ENCODE results near the gene NR6A1.

NR6A1 gene

DNA sequence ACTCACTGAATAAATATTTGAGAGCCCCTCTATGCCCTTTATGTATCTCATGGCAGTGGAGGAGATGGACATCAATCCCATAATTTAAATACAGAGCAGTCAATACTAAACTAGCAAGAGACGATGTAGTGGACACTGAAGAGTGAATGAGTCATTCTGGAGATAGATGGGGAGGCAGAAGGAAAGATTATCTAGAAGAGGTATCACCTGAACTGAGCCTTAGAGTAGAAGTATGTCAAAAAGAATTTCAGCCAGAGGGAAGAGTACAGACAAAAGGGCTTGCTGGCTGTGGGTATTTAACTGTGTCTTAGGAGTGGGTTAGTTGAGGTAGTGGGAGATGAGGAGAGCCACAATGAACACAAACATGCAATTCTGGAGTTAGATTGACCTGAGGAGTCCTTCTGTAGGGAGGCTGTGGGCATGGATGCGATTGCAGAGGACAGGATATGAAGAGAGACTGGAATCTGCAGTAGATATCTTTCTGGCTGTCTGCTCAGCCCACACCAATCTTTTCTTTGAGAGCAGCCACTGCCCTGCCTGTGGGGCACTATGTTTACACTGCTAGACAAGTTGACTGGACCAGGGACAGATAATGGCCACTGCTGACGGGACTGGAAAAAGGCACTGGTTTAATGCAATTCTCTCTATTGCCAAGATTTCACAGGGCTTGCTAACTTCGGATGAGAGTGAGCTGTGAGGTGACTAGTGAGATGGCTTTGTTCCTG lies 200.0 kb downstream of the NR6A1 start:
- TF ChIP-seq, protein P1, sequence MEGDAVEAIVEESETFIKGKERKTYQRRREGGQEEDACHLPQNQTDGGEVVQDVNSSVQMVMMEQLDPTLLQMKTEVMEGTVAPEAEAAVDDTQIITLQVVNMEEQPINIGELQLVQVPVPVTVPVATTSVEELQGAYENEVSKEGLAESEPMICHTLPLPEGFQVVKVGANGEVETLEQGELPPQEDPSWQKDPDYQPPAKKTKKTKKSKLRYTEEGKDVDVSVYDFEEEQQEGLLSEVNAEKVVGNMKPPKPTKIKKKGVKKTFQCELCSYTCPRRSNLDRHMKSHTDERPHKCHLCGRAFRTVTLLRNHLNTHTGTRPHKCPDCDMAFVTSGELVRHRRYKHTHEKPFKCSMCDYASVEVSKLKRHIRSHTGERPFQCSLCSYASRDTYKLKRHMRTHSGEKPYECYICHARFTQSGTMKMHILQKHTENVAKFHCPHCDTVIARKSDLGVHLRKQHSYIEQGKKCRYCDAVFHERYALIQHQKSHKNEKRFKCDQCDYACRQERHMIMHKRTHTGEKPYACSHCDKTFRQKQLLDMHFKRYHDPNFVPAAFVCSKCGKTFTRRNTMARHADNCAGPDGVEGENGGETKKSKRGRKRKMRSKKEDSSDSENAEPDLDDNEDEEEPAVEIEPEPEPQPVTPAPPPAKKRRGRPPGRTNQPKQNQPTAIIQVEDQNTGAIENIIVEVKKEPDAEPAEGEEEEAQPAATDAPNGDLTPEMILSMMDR (IDR thresholded peaks at IDR 0.05; ENCODE audit: insufficient read depth, low read length, poor library complexity, severe bottlenecking) = no peak
- Histone ChIP-seq H3K36me3 (ENCODE audit: control insufficient read depth, insufficient read depth, low read length) (no peaks in the 10 kb centered on the region), H3K27me3 (replicated peaks; ENCODE audit: control insufficient read depth, insufficient read depth, low read length) (no peaks in the 10 kb centered on the region), H3K4me3 (replicated peaks; ENCODE audit: low read depth, low read length) (no peak overlapping the region)
- no peak for DNase-seq (ENCODE audit: extremely low read depth, insufficient read length)

- H3K4me3 ChIP-seq (replicated peaks; ENCODE audit: low read depth, low read length) = no peak overlapping the region
- no peaks in the 10 kb centered on the region for H3K36me3 ChIP-seq (ENCODE audit: control insufficient read depth, insufficient read depth, low read length)
- TF ChIP-seq, protein P1 (IDR thresholded peaks at IDR 0.05; ENCODE audit: insufficient read depth, low read length, poor library complexity, severe bottlenecking) = no peak
- no peaks in the 10 kb centered on the region for H3K27me3 ChIP-seq (replicated peaks; ENCODE audit: control insufficient read depth, insufficient read depth, low read length)
- DNase-seq (ENCODE audit: extremely low read depth, insufficient read length) = no peak
These were observed 201.2 kb downstream of the NR6A1 start for GRCh38 chr9:124569942-124570341.

DNA sequence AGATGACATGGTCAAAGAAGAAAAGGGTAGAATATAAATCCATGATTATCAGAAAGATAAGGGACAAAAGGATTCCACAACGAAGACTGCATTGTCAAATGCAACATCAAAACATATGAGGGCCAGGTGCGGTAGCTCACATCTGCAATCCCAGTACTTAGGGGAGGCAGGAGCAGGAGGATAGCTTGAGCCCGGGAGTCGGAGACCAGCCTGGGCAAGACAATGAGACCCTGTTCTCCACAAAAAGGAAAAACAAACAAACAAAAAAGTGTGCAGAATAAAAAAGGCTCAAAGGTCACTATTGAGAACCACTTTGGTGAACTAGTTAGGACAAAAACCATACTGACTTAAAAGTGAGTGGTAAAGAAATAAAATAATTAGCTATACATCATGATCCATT lies 203.7 kb downstream of the NR6A1 start:
- TF ChIP-seq, protein P1 (IDR thresholded peaks at IDR 0.05; ENCODE audit: insufficient read depth, low read length, poor library complexity, severe bottlenecking) = no peak
- no peaks in the 10 kb centered on the region for H3K27me3 ChIP-seq (replicated peaks; ENCODE audit: control insufficient read depth, insufficient read depth, low read length)
- H3K4me3 ChIP-seq (replicated peaks; ENCODE audit: low read depth, low read length) = no peak overlapping the region
- H3K36me3 ChIP-seq (ENCODE audit: control insufficient read depth, insufficient read depth, low read length) = no peaks in the 10 kb centered on the region
- no peak for DNase-seq (ENCODE audit: extremely low read depth, insufficient read length)

GRCh38 chr9:124562328-124562727 lies 208.8 kb downstream of the NR6A1 start:
- no peaks in the 10 kb centered on the region for H3K27me3 ChIP-seq (replicated peaks; ENCODE audit: control insufficient read depth, insufficient read depth, low read length)
- no peak overlapping the region for H3K4me3 ChIP-seq (replicated peaks; ENCODE audit: low read depth, low read length)
- DNase-seq (ENCODE audit: extremely low read depth, insufficient read length) = no peak
- H3K36me3 ChIP-seq (ENCODE audit: control insufficient read depth, insufficient read depth, low read length) = no peaks in the 10 kb centered on the region
- TF ChIP-seq, protein P1 (IDR thresholded peaks at IDR 0.05; ENCODE audit: insufficient read depth, low read length, poor library complexity, severe bottlenecking) = no peak

GRCh38 chr9:124559871-124560270 lies 211.2 kb downstream of the NR6A1 start:
- Histone ChIP-seq H3K4me3 (replicated peaks; ENCODE audit: low read depth, low read length) (no peak overlapping the region), H3K36me3 (ENCODE audit: control insufficient read depth, insufficient read depth, low read length) (no peaks in the 10 kb centered on the region), H3K27me3 (replicated peaks; ENCODE audit: control insufficient read depth, insufficient read depth, low read length) (no peaks in the 10 kb centered on the region)
- TF ChIP-seq, protein P1 (IDR thresholded peaks at IDR 0.05; ENCODE audit: insufficient read depth, low read length, poor library complexity, severe bottlenecking) = no peak
- no peak for DNase-seq (ENCODE audit: extremely low read depth, insufficient read length)
